Sciatic nerve (tissue), 2 donors: ENCODE measurements around the gene MOSPD2. TPM values are rescaled to one million over a fixed set of nuclear protein-coding genes. Genes with fewer than 3 reads are reported as not detected.

Experiments
- ATAC-seq: fragments of 200-7000 bp; cut with Tn5 transposase; one replicate; pipeline ENCODE4 v1.9.1; 2020; ENCODE audit warnings: mild to moderate bottlenecking, moderate library complexity
- DNase-seq: peaks from one replicate; pipeline ENCODE4 v3.0.0-alpha.2; 2020; ENCODE audit warnings: low spot score
- intact Hi-C: fragments of 100-400 bp; cut with DNase I; formaldehyde crosslinking; loops from one replicate; pipeline ENCODE4 v1.14.2; 2022
- total RNA-seq: library from RNA; stranded (reverse); fragmentation: NEBNext Ultra II Directional; extraction: Animal tissue kit (Norgen Biotek cat#: 25700); gene quantifications from one replicate; pipeline ENCODE4 v1.2.1, GENCODE V29; 2021
- donor health status: DM: no; HTN: no; CAD: no.
- donor health status: DM: no; HTN: no; CAD: no.

MOSPD2 gene
- total RNA-seq, 1 donor from 2014 or later: 39.5 TPM

DNA sequence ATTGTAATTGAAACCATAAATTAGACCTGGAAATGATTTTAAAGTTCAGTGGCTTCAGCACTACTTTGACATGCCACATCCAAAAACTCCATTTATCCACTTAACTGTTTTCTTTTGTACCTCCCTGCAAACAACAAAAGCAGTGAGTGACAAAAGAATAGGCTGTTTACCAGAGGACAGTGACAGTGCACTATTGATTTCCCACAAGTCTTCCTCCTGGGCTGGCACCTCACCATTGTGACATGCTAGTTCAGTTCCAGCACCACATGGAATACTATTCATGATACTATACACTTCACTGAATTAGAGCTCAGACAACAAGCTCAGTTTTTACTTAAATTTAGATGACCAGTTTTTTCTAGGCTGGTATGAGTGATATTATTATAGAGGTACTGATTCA, 29.3 kb downstream of the MOSPD2 start:
- intact Hi-C loops: no loop called here
- DNase-seq (no peak), ATAC-seq (no peak)

DNA sequence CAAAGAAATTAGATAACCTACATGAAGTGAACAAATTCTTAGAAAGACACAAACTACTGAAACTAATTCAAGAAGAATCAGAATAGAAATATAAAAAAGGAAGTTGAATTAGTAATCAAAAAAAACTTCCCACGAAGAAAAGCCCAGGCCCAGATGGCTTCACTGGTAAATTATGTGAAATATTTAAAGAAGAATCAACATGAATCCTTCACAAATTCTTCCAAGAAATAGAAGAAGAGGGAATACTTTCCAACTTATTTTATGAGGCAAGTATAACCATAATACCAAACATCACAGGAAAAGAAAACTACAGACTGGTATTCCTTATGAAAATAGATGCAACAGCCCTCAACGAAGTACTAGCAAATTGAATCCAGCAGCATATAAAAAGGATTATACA, 30.7 kb downstream of the MOSPD2 start:
- DNase-seq: no peak

DNA sequence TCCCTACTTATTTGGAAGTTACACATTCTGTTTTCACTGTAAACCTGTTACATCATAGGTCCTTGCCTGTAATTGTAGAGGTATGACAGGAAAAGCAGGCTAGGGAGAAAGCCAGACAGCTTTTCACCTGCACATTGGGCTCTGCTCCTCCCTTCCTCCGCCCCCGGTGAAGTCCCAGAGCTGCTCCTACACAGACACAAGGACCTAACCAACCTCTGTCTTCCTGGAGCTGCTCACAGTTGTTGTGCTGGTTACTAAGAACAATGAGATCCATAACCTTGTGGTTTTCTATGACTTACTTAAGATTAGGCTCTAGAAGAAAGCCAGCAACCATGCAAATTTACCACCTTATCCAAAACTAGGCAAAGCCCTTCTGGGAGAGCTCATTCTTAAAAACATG, 40.0 kb downstream of the MOSPD2 start:
- ATAC-seq (no peak), DNase-seq (no peak)
- intact Hi-C loops: loop anchor here (10.0 kb wide), 1 partner anchor 782 kb away; no protein-coding TSS in a partner anchor

More for the DNA sequence above, 30.7 kb downstream of the MOSPD2 start:
- ATAC-seq: no peak
- intact Hi-C loops: no loop called here

DNA sequence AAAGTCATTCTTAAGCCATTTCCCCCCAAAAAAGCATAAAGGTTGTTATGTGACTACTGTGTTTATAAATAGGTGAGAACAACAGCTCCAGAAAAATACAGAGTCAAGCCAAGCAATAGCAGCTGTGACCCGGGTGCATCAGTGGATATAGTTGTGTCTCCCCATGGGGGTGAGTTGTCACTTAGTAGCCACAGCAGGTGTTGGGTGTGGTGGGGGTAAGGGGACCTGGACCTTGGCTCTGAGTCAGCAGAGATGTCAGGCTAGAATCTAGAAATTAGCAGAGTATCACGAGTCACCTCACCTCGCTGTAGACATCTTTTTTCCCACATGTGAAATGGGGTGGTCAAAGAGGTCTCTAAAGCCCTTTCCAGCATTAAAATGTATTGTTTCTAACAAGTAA, 42.4 kb downstream of the MOSPD2 start:
- ATAC-seq: no peak
- intact Hi-C loops: loop anchor here (10.0 kb wide), 1 partner anchor 779 kb away; no protein-coding TSS in a partner anchor

DNA sequence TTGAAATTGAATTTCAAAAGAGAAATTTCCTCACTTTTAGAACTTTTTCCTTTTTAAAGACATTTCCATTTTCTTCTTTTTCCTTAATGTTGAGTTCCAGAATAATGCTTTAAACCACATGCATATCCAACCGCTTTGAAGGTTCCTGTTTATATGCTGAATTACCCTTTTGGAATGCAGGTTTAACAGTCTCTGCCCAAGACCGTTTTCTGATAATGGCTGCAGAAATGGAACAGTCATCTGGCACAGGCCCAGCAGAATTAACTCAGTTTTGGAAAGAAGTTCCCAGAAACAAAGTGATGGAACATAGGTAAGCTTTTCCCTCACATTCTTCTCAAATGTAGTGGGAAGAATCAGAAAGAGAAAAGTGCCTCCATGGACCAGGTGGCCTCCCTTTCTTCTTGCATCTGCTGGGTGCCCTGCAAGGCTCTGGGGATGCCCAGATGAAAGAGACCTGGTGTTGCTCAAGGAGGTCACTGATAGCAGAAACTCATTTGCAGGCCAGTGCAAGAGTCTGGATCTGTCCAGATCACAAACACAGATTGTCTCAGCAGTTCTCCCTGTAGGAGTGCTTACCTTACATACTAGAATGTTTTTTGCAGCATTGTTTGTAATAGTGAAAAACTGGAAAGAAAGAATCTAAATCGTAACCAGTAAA, 42.9 kb downstream of the MOSPD2 start:
- intact Hi-C loops: loop anchor here (10.0 kb wide), 1 partner anchor 779 kb away; no protein-coding TSS in a partner anchor
- DNase-seq: no peak
- ATAC-seq: no peak

More for the DNA sequence above, 42.4 kb downstream of the MOSPD2 start:
- no peak for DNase-seq

DNA sequence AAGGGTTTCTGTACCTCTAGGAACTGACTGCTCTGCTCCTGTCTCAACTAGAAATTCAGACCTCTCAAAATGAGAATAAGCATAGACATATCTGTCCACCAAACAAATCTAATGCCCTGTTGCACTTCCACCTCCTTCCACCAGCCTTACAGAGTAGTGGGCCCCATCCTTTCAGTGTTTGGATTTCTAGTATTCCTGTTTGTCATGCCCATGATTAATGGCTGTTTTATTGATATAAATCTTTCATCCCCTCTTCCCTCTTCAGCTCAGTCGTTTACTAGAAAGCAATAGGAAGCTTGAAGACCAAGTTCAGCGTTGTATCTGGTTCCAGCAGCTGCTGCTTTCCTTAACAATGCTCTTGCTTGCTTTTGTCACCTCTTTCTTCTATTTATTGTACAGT, 46.2 kb downstream of the MOSPD2 start:
- ATAC-seq (no peak), DNase-seq (no peak)
- intact Hi-C loops: loop anchor here (10.0 kb wide), 1 partner anchor 775 kb away; no protein-coding TSS in a partner anchor

DNA sequence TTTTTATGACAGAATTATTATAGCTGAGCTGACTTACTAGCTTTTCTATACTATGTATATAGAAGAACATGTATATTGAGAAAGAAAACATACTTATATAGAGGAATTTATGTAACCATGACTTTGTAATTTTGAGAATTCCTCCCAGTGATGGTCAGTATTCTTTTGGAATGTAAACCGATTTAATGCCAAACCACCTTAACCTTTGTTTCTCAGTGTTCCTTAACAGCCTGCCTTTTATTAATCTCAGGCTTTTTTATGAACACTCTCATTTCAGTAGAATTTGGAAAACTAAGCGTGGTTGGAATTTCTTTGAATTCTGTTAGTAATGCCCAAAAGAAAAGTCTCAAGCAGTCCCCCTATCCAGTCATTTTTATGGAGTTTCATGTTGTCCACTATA, 47.0 kb downstream of the MOSPD2 start:
- intact Hi-C loops: no loop called here
- DNase-seq: no peak
- no peak for ATAC-seq

DNA sequence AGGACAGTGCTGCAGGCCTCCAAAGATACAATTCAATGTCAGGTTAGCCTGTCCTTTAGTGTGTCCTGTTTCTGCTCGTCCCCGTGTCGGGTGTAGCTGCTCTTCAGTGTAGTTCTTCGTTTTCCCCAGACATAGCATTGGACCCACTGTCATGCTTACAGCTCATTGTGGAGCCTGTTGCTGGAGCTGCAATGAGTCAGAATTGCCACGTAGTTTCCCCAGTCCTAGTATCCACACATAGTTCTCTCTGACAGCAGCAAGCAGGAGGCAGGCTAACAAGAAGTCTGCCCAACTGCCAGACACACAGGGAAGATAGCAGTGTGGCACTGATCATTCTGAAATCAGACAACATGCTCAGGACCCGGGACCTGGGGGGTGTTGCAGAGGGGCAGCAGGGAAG, 49.2 kb downstream of the MOSPD2 start:
- intact Hi-C loops: no loop called here
- DNase-seq (no peak), ATAC-seq (no peak)

DNA sequence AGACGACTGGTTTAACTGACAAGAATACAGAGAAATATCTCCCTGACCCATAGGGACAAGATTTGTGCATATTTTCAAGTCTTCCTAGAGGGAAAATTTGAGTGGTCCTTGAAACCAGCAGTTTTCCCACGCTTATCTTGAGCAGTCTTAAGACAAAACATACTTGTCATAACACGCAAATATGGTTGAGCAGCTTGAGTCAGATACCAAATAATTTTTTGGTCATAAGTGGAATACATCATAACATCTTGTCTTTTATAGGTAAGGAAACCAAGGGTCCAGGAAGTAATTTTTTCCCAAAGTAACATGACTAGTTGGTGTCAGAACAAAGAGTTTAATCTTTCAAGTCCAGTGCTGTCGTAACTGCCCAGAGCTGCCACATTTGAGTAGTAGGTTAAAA, 50.5 kb downstream of the MOSPD2 start:
- intact Hi-C loops: no loop called here
- DNase-seq (no peak), ATAC-seq (no peak)

DNA sequence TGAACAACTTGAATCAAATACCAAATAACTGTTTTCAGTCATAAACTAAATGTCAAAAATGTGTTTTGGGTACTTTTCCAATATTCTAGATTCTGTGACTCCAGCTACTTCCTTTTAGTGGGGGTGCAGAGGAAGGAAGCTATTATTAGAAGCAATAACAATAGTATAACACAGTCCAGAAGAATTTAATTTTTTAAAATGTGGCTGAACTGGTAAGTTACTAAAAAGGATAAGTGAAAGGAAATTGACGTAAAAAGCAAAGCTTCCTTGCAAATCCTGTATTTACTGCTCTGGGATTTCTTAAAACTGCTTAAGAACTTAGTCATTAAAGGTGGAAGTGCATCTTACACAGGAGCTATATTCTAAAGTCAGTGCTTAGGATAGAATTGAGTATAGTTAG, 53.2 kb downstream of the MOSPD2 start:
- ATAC-seq (no peak), DNase-seq (no peak)
- intact Hi-C loops: no loop called here

DNA sequence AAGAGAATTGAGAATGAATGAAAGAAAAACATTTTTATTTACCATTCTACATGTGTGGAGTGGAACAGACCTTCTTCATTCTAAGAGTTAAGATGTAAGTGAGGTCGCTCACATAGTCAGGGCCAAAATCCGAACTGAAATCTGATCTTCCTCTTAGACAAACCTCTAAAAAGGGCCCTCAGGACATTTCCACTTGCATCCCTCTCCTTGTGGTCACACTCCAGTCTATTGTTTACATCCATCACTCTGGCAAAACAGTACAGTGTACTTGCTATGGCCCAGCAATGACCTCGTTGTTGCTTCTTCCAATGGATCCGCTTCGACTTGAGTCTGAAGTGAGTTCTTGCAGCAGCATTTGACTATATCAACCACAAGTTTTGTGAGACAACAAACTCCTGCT, 54.2 kb downstream of the MOSPD2 start:
- intact Hi-C loops: no loop called here
- ATAC-seq (peak; percentile 48), DNase-seq (no peak)

DNA sequence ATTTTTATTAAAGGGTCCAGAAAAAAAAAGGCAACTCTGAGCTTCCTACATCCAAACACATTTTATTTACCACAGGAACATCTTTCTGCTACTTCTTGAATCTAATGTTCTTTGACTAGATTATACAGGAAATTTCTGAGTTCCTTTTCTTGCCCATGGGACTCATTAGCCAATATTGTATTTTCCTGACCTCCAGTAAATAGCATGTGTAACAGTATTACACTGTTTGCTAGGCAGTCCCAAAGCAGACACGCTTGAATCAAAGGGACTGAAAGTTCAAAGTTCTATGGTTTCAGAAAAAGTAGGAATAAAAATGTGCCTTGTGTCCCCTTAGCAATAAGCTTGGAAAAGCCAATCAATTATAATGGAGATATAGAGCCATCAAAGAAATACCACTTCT, 57.4 kb downstream of the MOSPD2 start:
- peak; percentile 41 for ATAC-seq

DNA sequence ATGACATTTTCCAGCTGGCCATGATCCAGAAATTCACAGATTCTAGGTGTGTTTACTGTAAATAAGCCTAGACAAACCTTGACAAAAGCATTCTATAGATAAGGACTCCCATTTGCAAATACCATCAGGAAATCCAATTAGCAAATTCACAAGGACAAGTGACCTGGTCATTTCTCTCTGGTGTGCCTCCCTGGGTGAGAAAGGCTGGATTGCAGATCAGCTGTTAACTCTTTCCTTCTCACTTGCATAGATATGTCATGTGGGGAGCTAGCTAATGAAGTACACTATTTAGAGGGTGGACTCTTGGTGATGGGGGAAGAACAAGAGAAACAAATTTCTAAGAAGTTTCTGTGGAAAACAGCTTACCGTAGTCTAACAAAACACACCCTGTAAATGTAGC, 58.9 kb downstream of the MOSPD2 start:
- intact Hi-C loops: no loop called here
- ATAC-seq (no peak), DNase-seq (no peak)

More for the DNA sequence above, 57.4 kb downstream of the MOSPD2 start:
- DNase-seq: no peak
- intact Hi-C loops: no loop called here

DNA sequence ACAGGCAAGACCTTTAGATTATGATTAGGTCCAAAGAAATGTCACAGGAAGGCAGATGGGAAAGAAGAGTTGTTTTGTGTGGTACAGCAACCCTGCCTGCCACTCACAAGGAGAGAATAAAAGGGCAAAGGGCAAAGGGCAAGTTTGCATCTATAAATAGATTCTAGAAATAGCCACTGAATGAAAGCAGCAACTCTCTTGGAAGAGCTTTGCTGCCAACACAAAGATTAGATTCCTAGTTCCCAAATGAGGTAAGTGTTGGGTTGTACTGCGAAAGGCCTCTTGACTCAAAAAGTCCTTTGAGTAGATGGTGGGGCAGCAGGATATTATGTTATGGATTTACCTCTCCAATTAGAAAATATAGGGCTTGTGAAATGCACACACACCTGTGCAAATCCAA, 61.2 kb downstream of the MOSPD2 start:
- peak; percentile 55 for ATAC-seq
- intact Hi-C loops: no loop called here
- DNase-seq: no peak

DNA sequence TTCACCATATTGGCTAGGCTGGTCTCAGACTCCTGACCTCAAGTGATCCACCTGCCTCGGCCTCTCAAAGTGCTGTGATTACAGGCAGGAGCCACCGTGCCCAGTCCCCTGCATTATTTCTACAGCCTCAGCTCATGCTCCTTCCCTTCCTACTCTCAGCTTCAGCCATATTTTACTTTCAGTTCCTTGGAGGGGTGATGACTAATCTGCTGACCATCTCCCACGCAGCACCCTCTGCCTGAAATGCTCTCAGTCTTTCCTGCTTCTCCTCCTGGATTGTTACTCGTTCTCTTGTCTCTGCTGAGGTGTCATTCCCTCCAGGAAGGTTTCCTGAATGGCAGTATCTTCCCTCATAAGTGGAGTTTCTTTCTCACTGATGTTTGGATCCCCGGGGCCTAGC, 63.3 kb downstream of the MOSPD2 start:
- DNase-seq: no peak
- ATAC-seq: peak; percentile 46

DNA sequence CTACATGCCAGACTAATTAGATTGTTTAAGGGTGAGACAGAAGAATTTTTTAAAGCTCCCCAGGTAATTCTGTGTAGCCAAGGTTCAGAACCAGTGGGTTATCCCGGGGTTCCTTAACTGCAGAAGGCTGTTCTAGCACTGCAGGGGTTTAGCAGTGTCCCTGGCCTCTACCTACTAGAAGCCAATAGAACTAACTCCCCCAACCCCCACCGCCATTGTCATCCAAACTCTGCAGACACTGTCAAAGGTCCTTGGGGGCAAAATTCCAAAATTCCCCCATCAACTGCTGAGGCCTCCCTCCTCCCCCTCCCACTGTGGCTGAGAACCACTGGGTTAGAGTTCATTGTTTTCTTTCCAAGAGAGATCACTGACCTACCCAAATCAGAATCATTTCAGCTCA, 66.4 kb downstream of the MOSPD2 start:
- ATAC-seq: no peak
- DNase-seq: no peak
- intact Hi-C loops: no loop called here

More for the DNA sequence above, 63.3 kb downstream of the MOSPD2 start:
- intact Hi-C loops: no loop called here

DNA sequence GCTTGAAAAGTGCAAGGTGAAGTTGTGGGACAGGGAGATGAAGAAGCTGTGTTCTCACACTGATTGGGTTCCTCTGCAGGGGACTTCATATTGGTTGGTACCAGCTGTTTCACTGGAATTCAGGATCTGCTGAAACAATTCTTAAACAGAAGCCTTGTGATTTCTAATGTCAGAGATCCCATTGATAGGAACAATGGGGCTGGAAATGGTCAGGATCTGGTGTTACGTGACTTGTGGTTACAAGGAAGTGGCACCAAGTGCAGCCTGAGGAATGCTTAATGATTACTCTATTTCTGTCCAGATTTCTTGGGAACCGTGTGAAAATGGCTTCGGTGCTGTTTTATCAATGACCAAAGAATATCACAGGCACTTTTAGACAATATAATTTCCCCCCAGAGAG, 68.1 kb downstream of the MOSPD2 start:
- ATAC-seq (no peak), DNase-seq (no peak)
- intact Hi-C loops: no loop called here

DNA sequence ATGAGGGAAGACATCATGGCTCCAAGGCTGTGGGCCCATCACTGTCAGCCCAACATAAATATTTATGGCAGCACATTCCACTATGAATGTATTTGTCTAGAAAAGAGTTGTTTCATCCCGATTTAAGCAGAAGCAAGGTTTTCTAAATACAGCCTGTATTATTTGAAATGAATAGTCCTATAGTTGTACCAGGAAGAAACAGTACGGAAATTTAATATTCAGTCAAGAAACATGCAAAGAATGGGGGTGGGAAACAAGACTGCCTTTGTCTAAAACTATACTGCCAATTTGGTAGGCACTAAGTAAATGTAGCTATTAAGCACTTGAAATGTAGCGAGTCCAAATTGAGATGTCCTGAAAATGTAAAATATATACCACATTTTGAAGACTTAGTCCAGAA, 69.1 kb downstream of the MOSPD2 start:
- no peak for ATAC-seq
- intact Hi-C loops: no loop called here
- DNase-seq: no peak

DNA sequence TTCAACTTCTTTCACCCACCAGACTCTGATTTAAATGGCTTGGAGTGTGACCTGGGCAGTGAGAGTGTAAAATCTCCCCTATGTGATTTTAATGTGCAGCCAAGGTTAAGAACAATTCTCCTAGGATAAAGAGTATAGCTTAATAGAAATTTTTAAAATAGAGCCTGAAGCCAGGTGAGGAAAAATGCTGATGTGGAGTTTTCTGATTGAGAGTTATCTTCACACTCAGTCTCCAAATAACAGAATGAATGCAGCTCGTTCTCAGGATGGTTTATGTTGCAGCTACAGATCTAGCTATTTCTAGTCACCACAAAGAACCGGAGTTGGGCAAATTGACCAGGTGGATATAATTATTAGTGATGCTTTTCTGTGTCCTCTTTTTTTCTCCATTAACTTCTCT, 70.7 kb downstream of the MOSPD2 start:
- no peak for DNase-seq
- no peak for ATAC-seq
- intact Hi-C loops: no loop called here

DNA sequence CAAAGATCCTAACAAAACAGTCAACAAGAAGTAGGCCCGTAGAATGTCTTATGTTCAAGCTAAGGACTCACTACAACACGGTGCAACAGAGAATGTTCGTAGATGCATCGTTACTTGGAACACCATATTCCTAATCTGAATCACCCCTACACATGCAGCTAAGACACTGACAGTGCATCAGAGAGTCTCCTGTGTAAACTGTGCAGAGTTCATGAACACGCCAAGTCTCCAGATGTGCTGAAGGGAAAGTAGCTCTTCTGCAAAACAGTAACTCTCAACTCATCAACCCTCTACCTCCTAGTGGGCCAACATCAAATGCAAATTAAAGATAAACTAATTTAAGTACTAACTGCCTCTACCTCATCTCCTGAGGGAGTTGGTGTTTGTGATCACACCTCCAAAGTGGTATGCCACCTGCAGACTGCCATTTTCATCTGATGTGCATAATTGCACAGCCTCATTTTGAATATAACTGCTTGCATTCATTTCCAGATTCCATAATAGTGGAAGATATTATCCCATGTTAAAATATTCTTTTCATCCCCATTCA, 73.5 kb downstream of the MOSPD2 start:
- intact Hi-C loops: no loop called here
- ATAC-seq (no peak), DNase-seq (no peak)

DNA sequence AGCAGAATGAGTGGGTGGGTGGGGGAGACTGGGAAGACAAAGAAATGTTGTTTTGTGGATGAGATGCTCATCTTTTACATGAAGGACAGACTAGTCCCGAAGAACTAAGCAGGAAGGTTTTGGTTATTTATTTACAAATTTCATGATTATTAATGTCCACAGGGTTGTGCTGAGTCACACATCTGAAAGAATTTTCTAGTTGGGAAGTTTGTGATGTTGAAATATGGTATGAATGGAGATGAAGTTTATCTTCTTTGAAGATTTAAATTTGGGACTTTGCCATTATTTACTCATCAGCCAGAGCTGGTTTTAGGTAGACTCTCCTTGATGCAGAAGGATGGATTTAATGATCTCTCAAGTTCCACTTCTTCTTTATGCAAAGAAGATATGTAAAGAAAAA, 75.5 kb downstream of the MOSPD2 start:
- DNase-seq (no peak), ATAC-seq (no peak)
- intact Hi-C loops: no loop called here
